Mesodermal cell (in vitro differentiated cells): ENCODE measurements around the gene GSTP1.
"Not testable (repeated sequence)": the region's sequence is repeated elsewhere in the genome, so short reads cannot be mapped to it uniquely, and the experiment has no call there.

Source experiments
- H3K27ac ChIP-seq: 2 replicates; pipeline ENCODE4 v1.7.0; 2013; ENCODE audit warnings: mild to moderate bottlenecking, low read depth, low read length, moderate library complexity; ENCODE audit not compliant: severe bottlenecking
- H3K36me3 ChIP-seq: 2 replicates; pipeline ENCODE4 v1.7.1; 2013; ENCODE audit warnings: mild to moderate bottlenecking, low read length, moderate library complexity; ENCODE audit not compliant: control insufficient read depth, insufficient read depth
- H3K4me1 ChIP-seq: one replicate; pipeline ENCODE4 v1.7.1; 2013; ENCODE audit warnings: mild to moderate bottlenecking, low read length; ENCODE audit not compliant: insufficient read depth, control insufficient read depth, poor library complexity, severe bottlenecking
- H3K4me3 ChIP-seq: 2 replicates; pipeline ENCODE4 v1.7.0; 2013; ENCODE audit warnings: low read length, control low read depth, mild to moderate bottlenecking; ENCODE audit not compliant: insufficient read depth, poor library complexity, severe bottlenecking; ENCODE audit errors: extremely low read depth
- H3K9me3 ChIP-seq: 2 replicates; pipeline ENCODE4 v1.7.1; 2013; ENCODE audit warnings: mild to moderate bottlenecking, low read length, moderate library complexity; ENCODE audit not compliant: control insufficient read depth
- WGBS, 2 experiments: methylation state at CpG; one replicate each; pipeline ENCODE4 v1.1.5; 2013; ENCODE audit warnings: missing lambda C conversion rate in 2 of 2; ENCODE audit not compliant: insufficient coverage in 2 of 2; 5-methylcytosine and 5-hydroxymethylcytosine counted together

The GSTP1 gene

GRCh38 chr11:67563705-67564114 lies 19.9 kb upstream of the GSTP1 start:
- Histone ChIP-seq H3K4me1 (peaks cover 24% of the 10 kb centered on the region), H3K27ac (peak overlapping the region; percentile 96)
- not testable (repeated sequence) for H3K4me3 ChIP-seq, H3K36me3 ChIP-seq, H3K9me3 ChIP-seq
- 87% methylated on average over 11 of the region's 11 CpGs for WGBS, 2 experiments

- H3K4me1 ChIP-seq, result peaks cover 24% of the 10 kb centered on the region
- no CpG with 5 or more reads among the region's 4 CpGs for WGBS, 2 experiments
- H3K4me3 ChIP-seq, result no peak overlapping the region
- H3K9me3 ChIP-seq, result no peaks in the 10 kb centered on the region
- no peaks in the 10 kb centered on the region for H3K36me3 ChIP-seq
- peak overlapping the region; percentile 96 for H3K27ac ChIP-seq
These were observed 19.4 kb upstream of the GSTP1 start for GRCh38 chr11:67564230-67564629.

- no peaks in the 10 kb centered on the region for H3K36me3 ChIP-seq
- H3K9me3 ChIP-seq, result peaks cover 4% of the 10 kb centered on the region
- 63 to 68% methylated on average over 5 to 6 of the region's 6 CpGs for WGBS, 2 experiments
- no peak overlapping the region for H3K27ac ChIP-seq
- H3K4me1 ChIP-seq, result peaks cover 8% of the 10 kb centered on the region
- H3K4me3 ChIP-seq, result no peak overlapping the region
These were observed 12.2 kb upstream of the GSTP1 start for GRCh38 chr11:67571443-67571842.

GRCh38 chr11:67572305-67572704 lies 11.3 kb upstream of the GSTP1 start:
- H3K4me3 ChIP-seq, result no peak overlapping the region
- peaks cover 4% of the 10 kb centered on the region for H3K9me3 ChIP-seq
- peaks cover 8% of the 10 kb centered on the region for H3K4me1 ChIP-seq
- H3K36me3 ChIP-seq, result no peaks in the 10 kb centered on the region
- no peak overlapping the region for H3K27ac ChIP-seq
- WGBS, 2 experiments, result 100% methylated on average over 1 of the region's 5 CpGs

- peaks cover 4% of the 10 kb centered on the region for H3K9me3 ChIP-seq
- no peaks in the 10 kb centered on the region for H3K36me3 ChIP-seq
- 67 to 70% methylated on average over 16 to 19 of the region's 21 CpGs for WGBS, 2 experiments
- H3K4me3 ChIP-seq, result no peak overlapping the region
- H3K27ac ChIP-seq, result no peak overlapping the region
- peaks cover 8% of the 10 kb centered on the region for H3K4me1 ChIP-seq
These were observed 10.7 kb upstream of the GSTP1 start for GRCh38 chr11:67572747-67573419.

GRCh38 chr11:67574938-67575337 lies 8.7 kb upstream of the GSTP1 start:
- Histone ChIP-seq H3K4me3 (no peak overlapping the region), H3K4me1 (peaks cover 8% of the 10 kb centered on the region), H3K9me3 (peaks cover 4% of the 10 kb centered on the region), H3K36me3 (no peaks in the 10 kb centered on the region), H3K27ac (no peak overlapping the region)
- WGBS, 2 experiments, result 43 to 80% methylated on average over 1 of the region's 3 CpGs

GRCh38 chr11:67576735-67577475 lies 6.7 kb upstream of the GSTP1 start:
- 84 to 88% methylated on average over 9 to 12 of the region's 14 CpGs for WGBS, 2 experiments

GRCh38 chr11:67577951-67578350 lies 5.7 kb upstream of the GSTP1 start:
- peaks cover 5% of the 10 kb centered on the region for H3K4me1 ChIP-seq
- no peak overlapping the region for H3K27ac ChIP-seq
- H3K9me3 ChIP-seq, result no peaks in the 10 kb centered on the region
- no peak overlapping the region for H3K4me3 ChIP-seq
- no peaks in the 10 kb centered on the region for H3K36me3 ChIP-seq
- WGBS, 2 experiments, result 92 to 94% methylated on average over 6 of the region's 6 CpGs

More at GRCh38 chr11:67576735-67577475, 6.7 kb upstream of the GSTP1 start:
- Histone ChIP-seq H3K4me3 (no peak overlapping the region), H3K27ac (no peak overlapping the region), H3K36me3 (no peaks in the 10 kb centered on the region), H3K4me1 (peaks cover 8% of the 10 kb centered on the region), H3K9me3 (no peaks in the 10 kb centered on the region)

GRCh38 chr11:67581469-67581868 lies 2.1 kb upstream of the GSTP1 start:
- Histone ChIP-seq H3K27ac (no peak overlapping the region), H3K9me3 (no peaks in the 10 kb centered on the region), H3K4me1 (peaks cover 12% of the 10 kb centered on the region), H3K4me3 (no peak overlapping the region), H3K36me3 (peaks cover 20% of the 10 kb centered on the region)
- WGBS, 2 experiments, result 61 to 70% methylated on average over 9 to 10 of the region's 11 CpGs

- no CpG with 5 or more reads among the region's 4 CpGs for WGBS, 2 experiments
- no peak overlapping the region for H3K27ac ChIP-seq
These were observed 1.6 kb upstream of the GSTP1 start for GRCh38 chr11:67582011-67582410.

More at GRCh38 chr11:67582011-67582410, 1.6 kb upstream of the GSTP1 start:
- Histone ChIP-seq H3K4me1 (peaks cover 12% of the 10 kb centered on the region), H3K9me3 (no peaks in the 10 kb centered on the region), H3K36me3 (peaks cover 25% of the 10 kb centered on the region), H3K4me3 (no peak overlapping the region)
